Esophagus muscularis mucosa (tissue), 4 donors: ENCODE results near the gene CDH4.

Experiments used
- CTCF ChIP-seq, 3 experiments: fragments of 200-600 bp in 2 of 3; fragments of 450-650 bp in 1 of 3; sonication (generic) in 2 of 3; IDR thresholded peaks; one replicate each; pipeline ENCODE4 v1.5.1; 2017 to 2019; ENCODE audit warnings: antibody characterized with exemption in 3 of 3, mild to moderate bottlenecking in 2 of 3, moderate library complexity in 1 of 3
- EP300 ChIP-seq: sonication (generic); formaldehyde crosslinking; IDR thresholded peaks from one replicate; pipeline ENCODE4 v1.6.1; 2017; ENCODE audit warnings: antibody characterized with exemption
- POLR2A ChIP-seq: fragments of 450-650 bp; IDR thresholded peaks from one replicate; pipeline ENCODE4 v1.6.1; 2017; ENCODE audit warnings: antibody characterized with exemption, moderate library complexity, mild to moderate bottlenecking, low read depth
- POLR2AphosphoS5 ChIP-seq, 2 donors: sonication (generic); formaldehyde crosslinking; IDR thresholded peaks; one replicate each; pipeline ENCODE4 v1.6.1; 2017; ENCODE audit warnings: antibody characterized with exemption in 2 of 2

- TF ChIP-seq POLR2A, result no peak
- no peak for TF ChIP-seq CTCF (IDR thresholded peaks at IDR 0.05)
- no peak for TF ChIP-seq EP300
- no peak for TF ChIP-seq POLR2AphosphoS5 (IDR thresholded peaks at IDR 0.05)
Observed at GRCh38 chr20:61627791-61628415, 375.8 kb downstream of the CDH4 start.
